Measurements from ENCODE around the gene PTPRA. TPM values are rescaled to one million over a fixed set of nuclear protein-coding genes. Genes with fewer than 3 reads are reported as not detected.
"Not testable (repeated sequence)": the region's sequence is repeated elsewhere in the genome, so short reads cannot be mapped to it uniquely, and the experiment has no call there.

Gene PTPRA
- total RNA-seq, 1 experiment from 2014 or later = 22.1 TPM

DNA sequence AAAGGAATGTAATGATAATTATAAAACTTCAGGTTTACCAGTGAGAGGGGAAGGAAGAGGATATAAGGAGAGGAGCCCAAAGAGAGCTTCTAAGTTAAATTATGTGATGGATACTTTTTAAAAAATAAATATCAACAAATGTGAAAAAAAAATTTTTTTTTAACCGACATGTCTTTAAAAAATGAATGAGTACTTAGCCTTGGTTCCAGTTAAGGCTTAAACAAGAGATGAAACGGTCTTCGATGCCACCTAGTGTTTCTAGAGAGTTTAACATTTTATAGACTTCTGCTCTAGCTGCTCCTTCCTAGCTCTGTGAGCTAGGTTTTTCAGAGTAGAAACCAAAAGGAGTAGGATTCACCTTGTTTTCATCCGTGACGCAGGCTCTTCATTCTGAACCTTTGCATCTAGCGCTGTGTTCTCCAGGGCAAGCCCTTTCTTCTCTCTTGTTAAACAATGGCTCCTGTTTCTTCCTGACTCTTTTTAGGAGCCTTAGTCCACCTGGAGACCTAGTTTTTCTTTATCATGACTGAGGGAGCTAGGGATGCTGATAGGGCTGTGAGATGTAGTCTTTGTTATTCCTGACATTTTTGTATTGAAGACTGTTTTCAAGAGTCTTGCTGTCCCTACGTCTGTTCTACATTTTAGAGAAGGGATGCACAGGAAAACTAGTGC lies 127.7 kb downstream of the PTPRA start:
- H3K4me3 ChIP-seq (ENCODE audit: insufficient read depth, low read depth, low read length) = no peak overlapping the region
- no peaks in the 10 kb centered on the region for H3K27me3 ChIP-seq (ENCODE audit: control insufficient read depth, insufficient read depth, low read length)
- H3K36me3 ChIP-seq (replicated peaks; ENCODE audit: control insufficient read depth, insufficient read depth, low read length) = no peaks in the 10 kb centered on the region; the same call in none of the 2 replicates
- DNase-seq = no peak

DNA sequence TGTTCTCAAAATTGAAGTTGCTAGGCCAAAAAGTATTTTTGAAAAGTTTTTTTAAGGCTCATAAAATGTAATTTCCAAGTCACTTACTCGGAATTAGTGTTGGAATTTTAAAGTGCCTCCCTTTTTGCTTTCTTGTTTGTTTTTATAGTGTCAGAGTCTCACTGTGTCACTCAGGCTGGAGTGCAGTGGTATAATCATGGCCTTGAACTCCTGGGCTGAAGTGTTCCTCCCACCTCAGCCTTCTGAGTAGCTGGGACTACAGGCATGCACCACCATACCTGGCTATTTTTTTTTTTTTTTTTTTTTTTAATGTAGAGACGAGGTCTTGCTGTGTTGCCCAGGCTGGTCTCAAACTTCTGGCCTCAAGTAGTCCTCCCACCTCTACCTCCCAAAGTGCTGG lies 130.1 kb downstream of the PTPRA start:
- Histone ChIP-seq H3K36me3 (replicated peaks; ENCODE audit: control insufficient read depth, insufficient read depth, low read length) (peaks cover 2% of the 10 kb centered on the region), H3K27me3 (ENCODE audit: control insufficient read depth, insufficient read depth, low read length) (no peaks in the 10 kb centered on the region), H3K4me3 (ENCODE audit: insufficient read depth, low read depth, low read length) (no peak overlapping the region)
- DNase-seq = no peak

DNA sequence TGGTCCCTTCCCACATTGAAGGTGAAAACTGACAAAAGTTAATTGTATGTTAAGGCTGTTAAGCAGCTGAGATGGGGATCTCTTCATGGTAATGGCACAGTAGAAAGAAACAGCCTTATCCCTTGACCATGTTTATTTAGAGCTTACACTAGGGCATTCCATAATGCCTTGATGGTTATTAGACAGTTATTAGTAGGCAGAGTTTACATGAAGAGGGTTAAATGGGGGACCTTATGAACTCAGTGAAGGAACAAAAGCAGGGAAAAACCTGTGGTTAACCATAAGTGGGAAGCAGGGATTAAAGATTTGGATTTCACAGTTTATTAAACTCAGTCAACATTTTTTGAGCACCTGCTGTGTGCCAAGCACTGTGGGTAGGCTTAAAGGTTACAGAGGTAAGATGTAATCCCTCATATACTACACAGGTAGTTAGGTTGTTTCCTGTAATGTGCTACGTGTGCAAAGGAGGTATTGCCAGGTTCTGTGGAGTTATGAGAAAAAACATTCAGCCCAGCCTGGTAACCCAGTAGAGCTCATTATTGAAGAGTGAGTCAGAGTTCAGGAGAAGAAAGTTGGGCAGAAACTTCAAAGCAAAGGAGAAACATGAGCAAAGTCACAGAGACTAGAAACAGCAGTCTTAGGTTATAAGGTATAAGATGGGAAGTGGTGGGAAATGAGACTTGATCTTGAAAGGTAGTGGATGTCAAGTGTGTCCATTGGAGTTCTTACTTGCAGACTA lies 137.9 kb downstream of the PTPRA start:
- Histone ChIP-seq H3K27me3 (ENCODE audit: control insufficient read depth, insufficient read depth, low read length) (no peaks in the 10 kb centered on the region), H3K36me3 (replicated peaks; ENCODE audit: control insufficient read depth, insufficient read depth, low read length) (peaks cover 3% of the 10 kb centered on the region), H3K4me3 (ENCODE audit: insufficient read depth, low read depth, low read length) (no peak overlapping the region)
- peak; percentile 2 for DNase-seq

DNA sequence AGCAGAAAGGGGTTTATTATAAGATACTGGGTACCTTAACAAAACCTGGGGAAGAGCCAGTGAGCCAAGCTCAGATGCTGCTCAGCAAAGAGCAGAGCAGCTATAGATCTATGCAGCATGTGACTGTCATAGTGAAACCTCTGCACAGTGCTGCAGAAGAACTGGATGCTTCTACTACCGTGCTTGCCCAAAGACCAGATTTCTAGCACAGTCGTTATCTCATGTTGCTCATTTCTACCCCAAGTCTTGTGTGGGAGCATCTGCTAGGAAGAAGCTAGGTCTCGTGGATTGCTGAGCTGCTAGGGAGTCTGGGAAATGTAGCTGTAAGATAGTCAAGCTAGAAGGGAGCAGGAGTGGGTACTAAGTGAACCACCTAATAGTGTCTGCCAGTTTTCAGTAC lies 138.5 kb downstream of the PTPRA start:
- peaks cover 3% of the 10 kb centered on the region for H3K36me3 ChIP-seq (replicated peaks; ENCODE audit: control insufficient read depth, insufficient read depth, low read length)
- no peaks in the 10 kb centered on the region for H3K27me3 ChIP-seq (ENCODE audit: control insufficient read depth, insufficient read depth, low read length)
- no peak overlapping the region for H3K4me3 ChIP-seq (ENCODE audit: insufficient read depth, low read depth, low read length)
- DNase-seq = peak; percentile 1

- no peaks in the 10 kb centered on the region for H3K27me3 ChIP-seq (ENCODE audit: control insufficient read depth, insufficient read depth, low read length)
- H3K36me3 ChIP-seq (replicated peaks; ENCODE audit: control insufficient read depth, insufficient read depth, low read length) = peaks cover 6% of the 10 kb centered on the region
- DNase-seq = no peak
- no peak overlapping the region for H3K4me3 ChIP-seq (ENCODE audit: insufficient read depth, low read depth, low read length)
Measured at GRCh38 chr20:3013771-3014170, 140.5 kb downstream of the PTPRA start.

GRCh38 chr20:3014179-3014578 lies 140.9 kb downstream of the PTPRA start:
- no peak overlapping the region for H3K4me3 ChIP-seq (ENCODE audit: insufficient read depth, low read depth, low read length)
- peaks cover 6% of the 10 kb centered on the region for H3K36me3 ChIP-seq (replicated peaks; ENCODE audit: control insufficient read depth, insufficient read depth, low read length)
- no peaks in the 10 kb centered on the region for H3K27me3 ChIP-seq (ENCODE audit: control insufficient read depth, insufficient read depth, low read length)
- no peak for DNase-seq

DNA sequence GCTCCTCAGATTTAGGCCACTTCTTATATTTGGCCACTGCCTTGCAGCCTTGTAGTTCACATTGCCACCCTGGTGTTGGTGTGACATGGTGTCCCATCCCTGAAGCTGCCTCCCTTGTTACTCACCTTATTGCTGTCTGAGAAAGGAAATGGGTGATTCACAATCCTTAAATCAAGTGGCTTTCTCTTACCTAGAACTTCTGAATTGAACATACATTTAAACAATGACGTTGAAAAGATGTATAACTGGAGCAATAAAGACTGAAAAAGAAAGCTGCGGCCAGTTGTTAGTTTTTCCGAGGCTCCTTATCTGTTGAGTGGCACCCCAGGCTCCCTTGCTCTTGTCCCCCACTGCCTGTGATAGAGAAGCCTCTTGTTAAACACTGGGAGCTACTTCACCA lies 141.4 kb downstream of the PTPRA start:
- Histone ChIP-seq H3K27me3 (ENCODE audit: control insufficient read depth, insufficient read depth, low read length) (no peaks in the 10 kb centered on the region), H3K36me3 (replicated peaks; ENCODE audit: control insufficient read depth, insufficient read depth, low read length) (peaks cover 5% of the 10 kb centered on the region), H3K4me3 (ENCODE audit: insufficient read depth, low read depth, low read length) (no peak overlapping the region)
- peak; percentile 11 for DNase-seq

- not testable (repeated sequence) for H3K27me3 ChIP-seq (ENCODE audit: control insufficient read depth, insufficient read depth, low read length); H3K36me3 ChIP-seq (replicated peaks; ENCODE audit: control insufficient read depth, insufficient read depth, low read length); H3K4me3 ChIP-seq (ENCODE audit: insufficient read depth, low read depth, low read length); DNase-seq
Measured at GRCh38 chr20:3015302-3015701, 142.0 kb downstream of the PTPRA start.

DNA sequence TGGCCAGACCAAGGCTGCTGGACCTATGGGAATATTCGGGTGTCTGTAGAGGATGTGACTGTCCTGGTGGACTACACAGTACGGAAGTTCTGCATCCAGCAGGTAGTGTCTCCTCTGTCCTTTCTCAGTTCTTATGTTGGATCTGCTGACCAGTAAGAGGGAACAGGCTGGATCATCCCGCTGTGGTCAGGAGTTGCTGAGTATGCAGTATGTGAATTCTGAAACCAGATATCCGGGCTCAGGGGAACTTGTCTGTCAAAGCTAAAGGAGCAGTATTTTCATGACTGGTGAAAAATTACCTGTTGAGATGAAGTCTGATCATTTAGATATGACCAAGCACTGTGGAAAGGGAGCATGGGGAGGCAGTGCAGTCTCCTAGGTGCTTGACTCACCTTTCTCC lies 148.0 kb downstream of the PTPRA start:
- no peaks in the 10 kb centered on the region for H3K27me3 ChIP-seq (ENCODE audit: control insufficient read depth, insufficient read depth, low read length)
- no peak overlapping the region for H3K4me3 ChIP-seq (ENCODE audit: insufficient read depth, low read depth, low read length)
- H3K36me3 ChIP-seq (replicated peaks; ENCODE audit: control insufficient read depth, insufficient read depth, low read length) = peaks cover 24% of the 10 kb centered on the region
- DNase-seq = no peak

DNA sequence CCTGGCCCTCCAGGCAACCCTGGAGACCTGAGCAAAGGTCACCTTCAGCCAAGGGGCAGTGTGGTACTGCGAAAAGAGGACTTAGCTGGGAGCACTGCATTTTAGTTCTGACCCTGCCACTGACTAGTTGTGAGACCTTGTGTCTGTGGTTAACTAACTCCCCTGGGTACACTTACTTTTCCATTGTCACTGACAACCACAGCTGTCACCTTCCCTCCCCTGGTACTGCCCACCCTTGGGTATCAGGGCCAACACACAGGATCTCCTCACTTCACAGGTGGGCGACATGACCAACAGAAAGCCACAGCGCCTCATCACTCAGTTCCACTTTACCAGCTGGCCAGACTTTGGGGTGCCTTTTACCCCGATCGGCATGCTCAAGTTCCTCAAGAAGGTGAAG lies 148.5 kb downstream of the PTPRA start:
- Histone ChIP-seq H3K36me3 (replicated peaks; ENCODE audit: control insufficient read depth, insufficient read depth, low read length) (peaks cover 28% of the 10 kb centered on the region), H3K4me3 (ENCODE audit: insufficient read depth, low read depth, low read length) (no peak overlapping the region), H3K27me3 (ENCODE audit: control insufficient read depth, insufficient read depth, low read length) (no peaks in the 10 kb centered on the region)
- no peak for DNase-seq

DNA sequence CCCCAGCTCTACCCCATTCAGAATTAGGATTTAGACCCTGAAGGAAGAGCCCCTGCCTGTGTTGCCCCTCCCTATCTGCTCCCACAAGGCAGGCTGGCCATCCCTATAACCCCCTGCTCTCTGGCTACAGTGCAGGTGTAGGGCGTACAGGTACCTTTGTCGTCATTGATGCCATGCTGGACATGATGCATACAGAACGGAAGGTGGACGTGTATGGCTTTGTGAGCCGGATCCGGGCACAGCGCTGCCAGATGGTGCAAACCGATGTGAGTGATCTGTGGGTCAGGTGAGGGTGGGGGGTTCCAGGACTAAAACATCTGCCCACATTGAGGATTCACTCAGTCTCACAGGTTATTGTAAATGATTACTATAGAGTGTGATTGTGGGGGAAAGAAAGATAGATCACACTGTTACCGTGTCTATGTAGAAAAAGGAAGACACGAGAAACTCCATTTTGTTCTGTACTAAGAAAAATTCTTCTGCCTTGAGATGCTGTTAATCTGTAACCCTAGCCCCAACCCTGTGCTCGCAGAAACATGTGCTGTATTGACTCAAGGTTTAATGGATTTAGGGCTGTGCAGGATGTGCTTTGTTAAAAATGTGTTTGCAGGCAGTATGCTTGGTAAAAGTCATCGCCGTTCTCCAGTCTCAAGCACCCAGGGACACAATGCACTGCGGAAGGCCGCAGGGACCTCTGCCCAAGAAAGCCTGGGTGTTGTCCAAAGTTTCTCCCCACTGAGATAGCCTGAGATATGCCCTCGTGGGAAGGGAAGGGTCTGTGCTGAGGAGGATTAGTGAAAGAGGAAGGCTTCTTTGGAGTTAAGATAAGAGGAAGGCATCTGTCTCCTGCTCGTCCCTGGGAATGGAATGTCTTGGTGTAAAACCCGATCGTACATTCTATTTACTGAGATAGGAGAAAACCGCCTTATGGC lies 149.5 kb downstream of the PTPRA start:
- DNase-seq; H3K27me3 ChIP-seq (ENCODE audit: control insufficient read depth, insufficient read depth, low read length); H3K4me3 ChIP-seq (ENCODE audit: insufficient read depth, low read depth, low read length): not testable (repeated sequence)
- peaks cover 35% of the 10 kb centered on the region for H3K36me3 ChIP-seq (replicated peaks; ENCODE audit: control insufficient read depth, insufficient read depth, low read length)

DNA sequence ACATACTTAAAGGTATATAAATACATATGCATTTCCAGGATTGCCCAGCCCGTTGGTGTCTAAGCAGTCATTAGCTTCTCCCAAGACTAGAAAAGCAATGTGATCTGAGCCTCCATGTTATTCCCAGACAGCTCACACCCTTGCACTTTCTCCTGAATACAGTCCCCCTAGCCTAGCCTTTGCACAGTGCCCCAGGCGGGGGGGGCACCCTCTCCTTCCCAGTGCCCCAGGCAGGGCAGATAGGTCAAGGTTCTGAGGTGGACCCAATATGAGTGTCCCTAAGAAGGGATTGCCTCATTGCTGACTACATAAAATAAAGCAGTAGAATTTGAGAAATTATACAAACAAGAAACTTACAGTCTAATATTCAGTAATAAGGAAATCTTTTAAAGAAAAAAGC lies 154.7 kb downstream of the PTPRA start:
- H3K4me3 ChIP-seq (ENCODE audit: insufficient read depth, low read depth, low read length) = no peak overlapping the region
- H3K27me3 ChIP-seq (ENCODE audit: control insufficient read depth, insufficient read depth, low read length) = no peaks in the 10 kb centered on the region
- peaks cover 29% of the 10 kb centered on the region for H3K36me3 ChIP-seq (replicated peaks; ENCODE audit: control insufficient read depth, insufficient read depth, low read length)
- DNase-seq = no peak

DNA sequence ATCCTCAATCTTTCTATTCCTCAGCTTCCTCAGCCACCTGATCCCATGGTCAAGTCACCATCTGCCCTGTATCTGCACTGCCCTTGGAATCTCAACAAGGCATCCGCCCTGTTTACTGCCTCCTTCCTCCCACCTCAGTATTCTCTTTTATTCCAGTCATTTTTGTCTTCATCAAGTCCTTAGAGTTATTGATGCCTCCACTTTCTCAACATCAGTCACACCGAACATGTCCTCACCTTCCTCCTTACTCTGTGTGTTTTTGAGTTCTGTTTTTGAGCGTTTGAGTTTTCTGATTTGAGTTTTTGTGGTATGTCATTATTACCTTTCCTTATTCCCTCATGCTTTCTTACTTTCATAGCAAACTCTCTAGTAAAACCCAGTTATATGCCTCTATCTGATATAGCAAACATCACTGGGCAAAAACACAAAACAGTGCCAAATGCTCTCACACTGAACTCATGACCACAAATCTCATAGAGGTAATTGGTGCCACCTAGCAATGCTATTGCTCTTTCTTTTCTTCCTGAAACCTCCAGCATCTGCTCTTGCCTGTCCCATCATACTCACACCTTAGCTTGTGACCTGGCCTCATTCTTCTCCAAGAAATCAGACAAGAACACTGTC lies 158.4 kb downstream of the PTPRA start:
- no peak for DNase-seq
- Histone ChIP-seq H3K4me3 (ENCODE audit: insufficient read depth, low read depth, low read length) (no peak overlapping the region), H3K27me3 (ENCODE audit: control insufficient read depth, insufficient read depth, low read length) (no peaks in the 10 kb centered on the region), H3K36me3 (replicated peaks; ENCODE audit: control insufficient read depth, insufficient read depth, low read length) (peaks cover 25% of the 10 kb centered on the region)

GRCh38 chr20:3032624-3033023 lies 159.3 kb downstream of the PTPRA start:
- DNase-seq = no peak
- Histone ChIP-seq H3K4me3 (ENCODE audit: insufficient read depth, low read depth, low read length) (no peak overlapping the region), H3K27me3 (ENCODE audit: control insufficient read depth, insufficient read depth, low read length) (no peaks in the 10 kb centered on the region), H3K36me3 (replicated peaks; ENCODE audit: control insufficient read depth, insufficient read depth, low read length) (peaks cover 26% of the 10 kb centered on the region)

All from H7 (cell line).